ENCODE results near the gene ASRGL1.

- TF ChIP-seq RARB (CRISPR knock-in tag; IDR thresholded peaks at IDR 0.05), result no peak
- TF ChIP-seq TOX (CRISPR knock-in tag; IDR thresholded peaks at IDR 0.05; ENCODE audit: borderline replicate concordance), result no peak
- TF ChIP-seq PATZ1 (CRISPR knock-in tag; IDR thresholded peaks at IDR 0.05; ENCODE audit: borderline replicate concordance), result no peak
- no peak for TF ChIP-seq BACH2 (CRISPR knock-in tag; IDR thresholded peaks at IDR 0.05; ENCODE audit: borderline replicate concordance)
These were observed 21.0 kb downstream of the ASRGL1 start for GRCh38 chr11:62358273-62358672.

All from SK-N-SH treated with all-trans-retinoic acid at 6 μM for 48 hours (cell line).